CD4-positive, alpha-beta T cell (primary cell): ENCODE results near the gene CEP85. TPM values are rescaled to one million over a fixed set of nuclear protein-coding genes. Genes with fewer than 3 reads are reported as not detected.

Source experiments
- ATAC-seq: fragments of 200-7000 bp; cut with Tn5 transposase; one replicate; pipeline ENCODE4 v1.10.0; 2022; ENCODE audit warnings: mild to moderate bottlenecking; ENCODE audit not compliant: poor library complexity
- CTCF ChIA-PET: fragments of 350-600 bp; sonication (Branson Sonifier 250); formaldehyde crosslinking; loops from one replicate; lab custom pipeline; 2021; ENCODE audit warnings: antibody characterized with exemption, inconsistent platforms; lab: Charles Lee
- POLR2A ChIA-PET: fragments of 350-600 bp; sonication (Branson Sonifier 250); formaldehyde crosslinking; loops from one replicate; lab custom pipeline; 2021; ENCODE audit warnings: antibody characterized with exemption, inconsistent platforms; lab: Charles Lee
- DNase-seq, 14 experiments: peaks; one replicate each; pipeline ENCODE4 v3.0.0-alpha.2; 2013 to 2020; ENCODE audit warnings: mixed read lengths in 2 of 14
- H3K27ac ChIP-seq, 2 donors: one replicate each; pipeline versions ENCODE4 v1.5.1 to v1.7.0; 2013; ENCODE audit warnings: low read length in 2 of 2, low read depth in 1 of 2, mild to moderate bottlenecking in 1 of 2
- H3K27me3 ChIP-seq, 2 experiments: 1 replicate in 1 of 2; 2 replicates in 1 of 2; pipeline versions ENCODE4 v1.6.1 to v1.7.0; 2013; ENCODE audit warnings: low read length in 2 of 2, control low read depth in 1 of 2, mild to moderate bottlenecking in 1 of 2, moderate library complexity in 1 of 2; ENCODE audit not compliant: insufficient read depth in 2 of 2, control insufficient read depth in 1 of 2
- H3K36me3 ChIP-seq: one replicate; pipeline ENCODE4 v1.6.1; 2013; ENCODE audit warnings: low read length, control low read depth; ENCODE audit not compliant: insufficient read depth
- H3K4me1 ChIP-seq: one replicate; pipeline ENCODE4 v1.6.1; 2013; ENCODE audit warnings: low read length, control low read depth; ENCODE audit not compliant: insufficient read depth
- H3K4me3 ChIP-seq: one replicate; pipeline ENCODE4 v1.5.1; 2013; ENCODE audit warnings: mild to moderate bottlenecking, low read length, moderate library complexity
- H3K9me3 ChIP-seq, 2 experiments: 1 replicate in 1 of 2; 2 replicates in 1 of 2; pipeline versions ENCODE4 v1.6.1 to v1.7.0; 2013; ENCODE audit warnings: low read length in 2 of 2, mild to moderate bottlenecking in 2 of 2, control low read depth in 1 of 2, moderate library complexity in 1 of 2; ENCODE audit not compliant: control insufficient read depth in 1 of 2, insufficient read depth in 1 of 2
- H3K27ac Mint-ChIP-seq: one replicate; pipeline ENCODE4 v1.8.0; 2020; ENCODE audit warnings: mixed read lengths
- H3K27me3 Mint-ChIP-seq: one replicate; pipeline ENCODE4 v1.8.0; 2021; ENCODE audit warnings: mixed read lengths
- H3K36me3 Mint-ChIP-seq: one replicate; pipeline ENCODE4 v1.8.0; 2021; ENCODE audit warnings: low read depth, mixed read lengths
- H3K4me1 Mint-ChIP-seq: one replicate; pipeline ENCODE4 v1.8.0; 2021; ENCODE audit warnings: low read depth, mixed read lengths
- H3K4me3 Mint-ChIP-seq: one replicate; pipeline ENCODE4 v1.8.0; 2020; ENCODE audit warnings: mild to moderate bottlenecking, mixed read lengths
- H3K9me3 Mint-ChIP-seq: one replicate; pipeline ENCODE4 v1.8.0; 2020; ENCODE audit warnings: mixed read lengths
- CTCF ChIP-seq: fragments of 200-600 bp; IDR thresholded peaks from one replicate; pipeline ENCODE4 v1.8.0; 2022; ENCODE audit warnings: antibody characterized with exemption, mild to moderate bottlenecking
- intact Hi-C, 2 experiments: fragments of 100-400 bp; cut with DNase I in 1 of 2; cut with micrococcal nuclease in 1 of 2; formaldehyde crosslinking; loops; one replicate each; pipeline versions ENCODE4 v1.15.1 to v1.9.0; 2023 to 2025; cut with DNase I, micrococcal nuclease
- total RNA-seq, 174 experiments: library from RNA in 2 of 174; stranded (reverse) in 2 of 174; gene quantifications; one replicate each; pipeline ENCODE4 v1.2.3 and lab custom pipeline; 2021 to 2026

CEP85 gene
- total RNA-seq, 2 experiments from 2014 or later, result 7.6 to 8.4 TPM

GRCh38 chr1:26297791-26298124, 63.8 kb downstream of the CEP85 start:
- ChIA-PET CTCF (no interaction called here), POLR2A (interaction anchor here (0.8 to 1.8 kb wide), 5 partner anchors 9 to 19 kb away, joined by 3 to 6 read pairs (median 5); partner anchors contain the start of genes CD52 and UBXN11)
- H3K4me1 ChIP-seq, result peaks cover 41% of the 10 kb centered on the region

GRCh38 chr1:26300578-26301275, 66.7 kb downstream of the CEP85 start:
- POLR2A ChIA-PET, result interaction anchor here (0.7 to 2.6 kb wide), 5 partner anchors 10 to 17 kb away, joined by 4 to 16 read pairs (median 6); partner anchors contain the start of gene CD52
- H3K4me3 Mint-ChIP-seq, result no peak overlapping the region

More at GRCh38 chr1:26297791-26298124, 63.8 kb downstream of the CEP85 start:
- H3K36me3 ChIP-seq, result peaks cover 11% of the 10 kb centered on the region
- no peak for TF ChIP-seq CTCF
- no peaks in the 10 kb centered on the region for H3K27me3 ChIP-seq
- H3K27me3 Mint-ChIP-seq, result no peaks in the 10 kb centered on the region
- peaks cover 12% of the 10 kb centered on the region for H3K36me3 Mint-ChIP-seq
- H3K9me3 Mint-ChIP-seq, result no peaks in the 10 kb centered on the region
- ATAC-seq, result no peak
- H3K4me3 Mint-ChIP-seq, result no peak overlapping the region
- no peak overlapping the region for H3K27ac Mint-ChIP-seq
- intact Hi-C loops, result no loop called here
- no peaks in the 10 kb centered on the region for H3K9me3 ChIP-seq
- peaks cover 21% of the 10 kb centered on the region for H3K4me1 Mint-ChIP-seq
- DNase-seq, result peak in 1 of 14 experiments; percentile 1
- no peak overlapping the region for H3K27ac ChIP-seq
- no peak overlapping the region for H3K4me3 ChIP-seq

More at GRCh38 chr1:26300578-26301275, 66.7 kb downstream of the CEP85 start:
- no peak for ATAC-seq
- H3K27me3 ChIP-seq, result no peaks in the 10 kb centered on the region
- no peaks in the 10 kb centered on the region for H3K9me3 ChIP-seq
- Mint-ChIP-seq H3K27ac (peak overlapping the region; percentile 47), H3K4me1 (peaks cover 18% of the 10 kb centered on the region), H3K27me3 (no peaks in the 10 kb centered on the region), H3K36me3 (peaks cover 8% of the 10 kb centered on the region), H3K9me3 (no peaks in the 10 kb centered on the region)
- no peak for DNase-seq
- H3K4me3 ChIP-seq, result no peak overlapping the region
- intact Hi-C loops, result no loop called here
- H3K4me1 ChIP-seq, result peaks cover 28% of the 10 kb centered on the region
- peaks cover 9% of the 10 kb centered on the region for H3K36me3 ChIP-seq
- no peak for TF ChIP-seq CTCF
- H3K27ac ChIP-seq, result no peak overlapping the region
- CTCF ChIA-PET, result interaction anchor here (0.8 to 2.2 kb wide), 4 partner anchors 11 to 26 kb away, joined by 3 to 10 read pairs (median 3); no protein-coding TSS in a partner anchor
